A549 (cell line): ENCODE data around the gene LRP3. TPM values are rescaled to one million over a fixed set of nuclear protein-coding genes. Genes with fewer than 3 reads are reported as not detected.

Experiments used
- ATAC-seq, 2 experiments: fragments of 200-7000 bp in 1 of 2; fragments of >200 bp in 1 of 2; cut with Nextera tagmentation in 1 of 2; cut with Tn5 transposase in 1 of 2; 3 replicates each; pipeline versions ENCODE4 v1.8.0 to v1.9.1; 2018 to 2020; ENCODE audit warnings: mild to moderate bottlenecking in 1 of 2, moderate library complexity in 1 of 2
- CTCF ChIA-PET: fragments of 300-600 bp; sonication (Branson Sonifier 250); formaldehyde crosslinking; extraction: SDS; loops from one replicate; lab custom pipeline; 2021; ENCODE audit warnings: antibody characterized with exemption, inconsistent platforms; lab: Yijun Ruan, JAX
- POLR2A ChIA-PET: fragments of 350-600 bp; formaldehyde crosslinking; extraction: SDS; loops from one replicate; lab custom pipeline; 2021; ENCODE audit warnings: antibody characterized with exemption, inconsistent platforms; lab: Yijun Ruan, JAX
- DNase-seq, 2 experiments: peaks; one replicate each; pipeline versions ENCODE4 v3.0.0 to v3.0.0-alpha.2; 2011 to 2016; ENCODE audit warnings: low read depth in 1 of 2, low spot score in 1 of 2
- FAIRE-seq: peaks from 2 replicates; lab custom pipeline; 2011; peaks lifted over from hg19 to GRCh38; lab: Jason Lieb, UNC
- H3K27ac ChIP-seq, 2 experiments: fragments of >200 bp; sonication (Bioruptor Twin); formaldehyde crosslinking; 3 replicates each; pipeline ENCODE4 v1.5.1; 2016 to 2017
- H3K4me1 ChIP-seq: fragments of >200 bp; sonication (Bioruptor Twin); formaldehyde crosslinking; 3 replicates; pipeline ENCODE4 v1.6.1; 2016
- H3K4me2 ChIP-seq: fragments of >200 bp; sonication (Bioruptor Twin); formaldehyde crosslinking; 3 replicates; pipeline ENCODE4 v1.6.1; 2016
- H3K4me3 ChIP-seq: fragments of >200 bp; sonication (Bioruptor Twin); formaldehyde crosslinking; 3 replicates; pipeline ENCODE4 v1.5.1; 2016
- H3K9me3 ChIP-seq: fragments of >200 bp; sonication (Bioruptor Twin); formaldehyde crosslinking; 3 replicates; pipeline ENCODE4 v1.6.1; 2016
- CBX2 ChIP-seq: fragments of 200-600 bp; sonication (generic); IDR thresholded peaks from 2 replicates; pipeline ENCODE4 v1.6.1; 2016; ENCODE audit warnings: low read depth, mild to moderate bottlenecking, borderline replicate concordance
- CBX8 ChIP-seq: fragments of 200-600 bp; sonication (generic); IDR thresholded peaks from 2 replicates; pipeline ENCODE4 v1.6.1; 2016
- CHD2 ChIP-seq: fragments of 150-350 bp; IDR thresholded peaks from 2 replicates; pipeline ENCODE4 v1.6.1; 2014; ENCODE audit warnings: low read length; ENCODE audit not compliant: partially characterized antibody
- CHD4 ChIP-seq: fragments of 200-600 bp; sonication (generic); IDR thresholded peaks from 2 replicates; pipeline ENCODE4 v1.6.1; 2016; ENCODE audit warnings: antibody characterized with exemption, mild to moderate bottlenecking, borderline replicate concordance
- EHF ChIP-seq: fragments of 250-450 bp; sonication (Bioruptor Pico); IDR thresholded peaks from 2 replicates; pipeline ENCODE4 v1.5.0; 2020; ENCODE audit warnings: mild to moderate bottlenecking
- EHMT2 ChIP-seq: fragments of 200-600 bp; sonication (generic); IDR thresholded peaks from 2 replicates; pipeline ENCODE4 v1.6.1; 2016; ENCODE audit warnings: antibody characterized with exemption, low read depth, mild to moderate bottlenecking, moderate library complexity
- EP300 ChIP-seq, 2 experiments: fragments of >200 bp; sonication (Bioruptor Twin); formaldehyde crosslinking; IDR thresholded peaks; 2 replicates in 1 of 2; 3 replicates in 1 of 2; pipeline ENCODE4 v1.6.1; 2016 to 2017
- ESRRA ChIP-seq: fragments of 150-350 bp; IDR thresholded peaks from 2 replicates; pipeline ENCODE4 v1.6.1; 2014; ENCODE audit warnings: mild to moderate bottlenecking, low read length, borderline replicate concordance
- FOXS1 ChIP-seq: fragments of 250-450 bp; sonication (Bioruptor Pico); IDR thresholded peaks from 2 replicates; pipeline ENCODE4 v1.5.0; 2020; ENCODE audit warnings: mild to moderate bottlenecking, moderate library complexity
- GATA3 ChIP-seq: IDR thresholded peaks from 2 replicates; pipeline ENCODE4 v1.6.1; 2012; ENCODE audit warnings: borderline replicate concordance
- HEYL ChIP-seq: fragments of 250-450 bp; sonication (Bioruptor Pico); IDR thresholded peaks from 2 replicates; pipeline ENCODE4 v1.8.0; 2021; ENCODE audit warnings: mild to moderate bottlenecking, moderate library complexity
- HOXA7 ChIP-seq: fragments of 250-450 bp; sonication (Bioruptor Pico); IDR thresholded peaks from 2 replicates; pipeline ENCODE4 v1.5.0; 2020; ENCODE audit warnings: mild to moderate bottlenecking, moderate library complexity
- HOXB5 ChIP-seq: fragments of 250-450 bp; sonication (Bioruptor Pico); IDR thresholded peaks from 2 replicates; pipeline ENCODE4 v1.5.0; 2020; ENCODE audit warnings: mild to moderate bottlenecking, moderate library complexity
- JUN ChIP-seq, 2 experiments: fragments of >200 bp; sonication (Bioruptor Twin); formaldehyde crosslinking; IDR thresholded peaks; 2 replicates in 1 of 2; 3 replicates in 1 of 2; pipeline ENCODE4 v1.6.1; 2016 to 2017
- JUNB ChIP-seq: fragments of >200 bp; sonication (Bioruptor Twin); formaldehyde crosslinking; IDR thresholded peaks from 2 replicates; pipeline ENCODE4 v1.6.1; 2016
- KDM1A ChIP-seq: fragments of 200-600 bp; sonication (generic); IDR thresholded peaks from 2 replicates; pipeline ENCODE4 v1.6.1; 2016; ENCODE audit warnings: low read depth, mild to moderate bottlenecking
- MAFK ChIP-seq: fragments of 450-650 bp; IDR thresholded peaks from 2 replicates; pipeline ENCODE4 v1.6.1; 2014; ENCODE audit not compliant: partially characterized antibody
- MYC ChIP-seq: IDR thresholded peaks from 2 replicates; pipeline ENCODE4 v1.6.1; 2012; ENCODE audit warnings: mild to moderate bottlenecking, inconsistent platforms, low read length, improper control_type of control experiment, borderline replicate concordance
- NFE2L2 ChIP-seq: fragments of 150-350 bp; conservative IDR thresholded peaks from 2 replicates; pipeline ENCODE4 v1.6.1; 2014; ENCODE audit warnings: low read length
- PHF8 ChIP-seq: fragments of 200-600 bp; sonication (generic); IDR thresholded peaks from 2 replicates; pipeline ENCODE4 v1.6.1; 2016; ENCODE audit warnings: low read depth, mild to moderate bottlenecking, antibody characterized with exemption, moderate library complexity, borderline replicate concordance
- POLR2A ChIP-seq: IDR thresholded peaks from 2 replicates; pipeline ENCODE4 v1.6.1; 2012; ENCODE audit warnings: mild to moderate bottlenecking, low read length
- RARB ChIP-seq: fragments of 250-450 bp; sonication (Bioruptor Pico); IDR thresholded peaks from 2 replicates; pipeline ENCODE4 v1.8.0; 2021; ENCODE audit warnings: mild to moderate bottlenecking, moderate library complexity
- RCOR1 ChIP-seq: fragments of 150-350 bp; IDR thresholded peaks from 2 replicates; pipeline ENCODE4 v1.6.1; 2014; ENCODE audit warnings: antibody characterized with exemption, low read length, low read depth
- RFX5 ChIP-seq: fragments of 450-650 bp; IDR thresholded peaks from 2 replicates; pipeline ENCODE4 v1.7.1; 2014; ENCODE audit warnings: antibody characterized with exemption, mild to moderate bottlenecking, moderate library complexity
- SMC3 ChIP-seq: fragments of >200 bp; sonication (Bioruptor Twin); formaldehyde crosslinking; IDR thresholded peaks from 3 replicates; pipeline ENCODE4 v1.6.1; 2018; ENCODE audit warnings: inconsistent platforms
- SREBF2 ChIP-seq: fragments of 450-650 bp; IDR thresholded peaks from 2 replicates; pipeline ENCODE4 v1.6.1; 2014; ENCODE audit warnings: mild to moderate bottlenecking, moderate library complexity
- TFCP2L1 ChIP-seq: fragments of 250-450 bp; sonication (Bioruptor Pico); IDR thresholded peaks from 2 replicates; pipeline ENCODE4 v1.5.0; 2021; ENCODE audit warnings: mild to moderate bottlenecking
- TP53 ChIP-seq: fragments of 250-450 bp; sonication (Bioruptor Pico); IDR thresholded peaks from 2 replicates; pipeline ENCODE4 v1.5.0; 2021; ENCODE audit warnings: mild to moderate bottlenecking, moderate library complexity
- ZC3H11A ChIP-seq: fragments of 450-650 bp; IDR thresholded peaks from 2 replicates; pipeline ENCODE4 v1.6.1; 2014; ENCODE audit warnings: antibody characterized with exemption, mild to moderate bottlenecking
- ZFP36 ChIP-seq: fragments of 450-650 bp; IDR thresholded peaks from 2 replicates; pipeline ENCODE4 v1.6.1; 2014; ENCODE audit warnings: borderline replicate concordance; ENCODE audit not compliant: partially characterized antibody
- ZSCAN20 ChIP-seq: fragments of 250-450 bp; sonication (Bioruptor Pico); IDR thresholded peaks from 2 replicates; pipeline ENCODE4 v1.8.0; 2022; ENCODE audit warnings: mild to moderate bottlenecking, moderate library complexity
- WGBS: methylation state at CpG from one replicate; pipeline ENCODE4 v1.1.6; 2017; ENCODE audit errors: missing lambda C conversion rate; 5-methylcytosine and 5-hydroxymethylcytosine counted together
- polyA plus RNA-seq, 4 experiments: library from polyadenylated mRNA; depleted of rRNA in 3 of 4; stranded (reverse); fragments of >200 nt; fragmentation: RNase III in 1 of 4; extraction: RNeasy Plus Mini Kit Qiagen cat#74134 plus additional on column Dnase treatment in 1 of 4; gene quantifications; 2 replicates in 3 of 4; 3 replicates in 1 of 4; pipeline ENCODE4 v1.2.3, GENCODE V29; 2011 to 2017
- TF ChIP-seq, protein P1 (sequence below): fragments of 250-450 bp; sonication (Bioruptor Pico); IDR thresholded peaks from 2 replicates; pipeline ENCODE4 v1.5.0; 2020; ENCODE audit warnings: low read depth, mild to moderate bottlenecking, moderate library complexity
- TF ChIP-seq, protein P2 (sequence below): IDR thresholded peaks from 2 replicates; pipeline ENCODE4 v1.6.1; 2012
- TF ChIP-seq, protein P3 (sequence below): IDR thresholded peaks from 2 replicates; pipeline ENCODE4 v1.6.1; 2012; ENCODE audit warnings: low read depth, borderline replicate concordance
- TF ChIP-seq, protein P4 (sequence below): fragments of 150-350 bp; IDR thresholded peaks from 2 replicates; pipeline ENCODE4 v1.6.1; 2014; ENCODE audit warnings: low read depth, mild to moderate bottlenecking, low read length
- TF ChIP-seq, protein P5 (sequence below): fragments of 250-450 bp; sonication (Bioruptor Pico); IDR thresholded peaks from 2 replicates; pipeline ENCODE4 v1.5.0; 2021; ENCODE audit warnings: mild to moderate bottlenecking, moderate library complexity, borderline replicate concordance
- TF ChIP-seq, protein P6 (sequence below): fragments of 450-650 bp; IDR thresholded peaks from 2 replicates; pipeline ENCODE4 v1.6.1; 2014; ENCODE audit warnings: antibody characterized with exemption

LRP3 gene
- polyA plus RNA-seq, 2 of the 4 experiments (the other 2 are of a cell fraction), result 10.9 to 25.1 TPM

DNA sequence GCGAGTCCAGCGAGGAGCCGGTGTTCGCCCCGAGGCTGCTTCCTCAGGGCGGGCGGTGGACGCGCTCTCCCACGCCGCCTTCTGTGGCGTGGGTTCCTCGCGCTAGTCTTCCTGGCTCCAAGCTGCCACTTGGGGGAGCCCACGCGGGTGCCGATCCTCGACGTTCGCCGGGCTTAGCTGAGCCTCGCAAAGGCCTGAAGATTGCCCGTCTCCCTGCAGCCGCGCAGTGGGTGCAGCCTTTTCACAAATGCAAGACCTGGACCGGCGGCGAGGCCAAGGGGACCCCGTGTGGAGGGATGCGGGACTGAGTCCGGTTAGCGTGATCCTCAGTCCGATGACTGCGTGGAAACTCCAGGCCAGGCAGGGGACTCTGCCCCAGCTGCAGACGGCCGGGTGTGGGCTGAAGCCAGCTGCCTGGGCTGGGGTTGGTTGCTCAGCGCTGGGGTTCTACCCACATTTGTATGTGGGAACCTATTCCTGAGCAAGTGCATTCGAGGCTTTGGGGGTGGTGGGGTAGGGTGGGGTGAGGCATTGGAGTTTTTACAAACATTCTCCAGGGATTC is 16.6 kb upstream of the LRP3 start:
- ChIA-PET POLR2A (interaction anchor here (0.6 to 3.1 kb wide), 33 partner anchors 8 to 618 kb away, joined by 3 to 28 read pairs (median 5); partner anchors contain the start of genes ANKRD27, CEBPA, CEBPG and CEP89), CTCF (interaction anchor here (0.5 to 16.8 kb wide), 37 partner anchors 13 to 1105 kb away, joined by 3 to 279 read pairs (median 4); partner anchors contain the start of genes CEP89, FAAP24, LRP3 and WDR88)
- DNase-seq (peak; percentile 88 to 94), ATAC-seq (peak; percentile 65 to 66), FAIRE-seq (peak; percentile 43)
- H3K4me1 ChIP-seq, result peaks cover 13% of the 10 kb centered on the region
- H3K4me2 ChIP-seq, result peak overlapping the region; percentile 95
- peak overlapping the region; percentile 53 for H3K4me3 ChIP-seq
- 2% methylated on average over 36 of the region's 38 CpGs for WGBS
- no peaks in the 10 kb centered on the region for H3K9me3 ChIP-seq
- H3K27ac ChIP-seq, result peak overlapping the region; percentile 50 to 77
- peak; percentile 88 for TF ChIP-seq TP53 (CRISPR knock-in tag)
- TF ChIP-seq JUNB, result no peak
- peak; percentile 76 for TF ChIP-seq HOXB5
- TF ChIP-seq CHD4, result no peak
- no peak for TF ChIP-seq HOXA7 (CRISPR knock-in tag)
- TF ChIP-seq SMC3, result peak; percentile 29; the same call in 1 of the 3 replicates
- TF ChIP-seq, protein P1, sequence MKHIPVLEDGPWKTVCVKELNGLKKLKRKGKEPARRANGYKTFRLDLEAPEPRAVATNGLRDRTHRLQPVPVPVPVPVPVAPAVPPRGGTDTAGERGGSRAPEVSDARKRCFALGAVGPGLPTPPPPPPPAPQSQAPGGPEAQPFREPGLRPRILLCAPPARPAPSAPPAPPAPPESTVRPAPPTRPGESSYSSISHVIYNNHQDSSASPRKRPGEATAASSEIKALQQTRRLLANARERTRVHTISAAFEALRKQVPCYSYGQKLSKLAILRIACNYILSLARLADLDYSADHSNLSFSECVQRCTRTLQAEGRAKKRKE (CRISPR knock-in tag), result peak; percentile 58; the same call in 1 of the 2 replicates
- TF ChIP-seq MYC, result no peak
- TF ChIP-seq GATA3, result 0 out of 2 replicates have a peak, but pooled peaks have one; percentile 4
- TF ChIP-seq EHMT2, result no peak
- TF ChIP-seq, protein P2, sequence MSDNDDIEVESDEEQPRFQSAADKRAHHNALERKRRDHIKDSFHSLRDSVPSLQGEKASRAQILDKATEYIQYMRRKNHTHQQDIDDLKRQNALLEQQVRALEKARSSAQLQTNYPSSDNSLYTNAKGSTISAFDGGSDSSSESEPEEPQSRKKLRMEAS, result peak; percentile 82
- TF ChIP-seq ZFP36, result no peak
- TF ChIP-seq RCOR1, result no peak
- TF ChIP-seq FOXS1 (CRISPR knock-in tag), result no peak
- no peak for TF ChIP-seq MAFK
- TF ChIP-seq CHD2, result no peak
- no peak for TF ChIP-seq CBX8
- no peak for TF ChIP-seq HEYL (CRISPR knock-in tag)
- TF ChIP-seq CBX2, result no peak
- TF ChIP-seq ZSCAN20 (CRISPR knock-in tag), result no peak
- no peak; the same call in 1 of the 2 replicates for TF ChIP-seq POLR2A
- no peak for TF ChIP-seq NFE2L2
- no peak for TF ChIP-seq ZC3H11A
- TF ChIP-seq, protein P3, sequence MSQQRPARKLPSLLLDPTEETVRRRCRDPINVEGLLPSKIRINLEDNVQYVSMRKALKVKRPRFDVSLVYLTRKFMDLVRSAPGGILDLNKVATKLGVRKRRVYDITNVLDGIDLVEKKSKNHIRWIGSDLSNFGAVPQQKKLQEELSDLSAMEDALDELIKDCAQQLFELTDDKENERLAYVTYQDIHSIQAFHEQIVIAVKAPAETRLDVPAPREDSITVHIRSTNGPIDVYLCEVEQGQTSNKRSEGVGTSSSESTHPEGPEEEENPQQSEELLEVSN, result peak; percentile 82
- no peak for TF ChIP-seq KDM1A
- no peak for TF ChIP-seq SREBF2
- TF ChIP-seq TFCP2L1 (CRISPR knock-in tag), result peak; percentile 95
- TF ChIP-seq, protein P4, sequence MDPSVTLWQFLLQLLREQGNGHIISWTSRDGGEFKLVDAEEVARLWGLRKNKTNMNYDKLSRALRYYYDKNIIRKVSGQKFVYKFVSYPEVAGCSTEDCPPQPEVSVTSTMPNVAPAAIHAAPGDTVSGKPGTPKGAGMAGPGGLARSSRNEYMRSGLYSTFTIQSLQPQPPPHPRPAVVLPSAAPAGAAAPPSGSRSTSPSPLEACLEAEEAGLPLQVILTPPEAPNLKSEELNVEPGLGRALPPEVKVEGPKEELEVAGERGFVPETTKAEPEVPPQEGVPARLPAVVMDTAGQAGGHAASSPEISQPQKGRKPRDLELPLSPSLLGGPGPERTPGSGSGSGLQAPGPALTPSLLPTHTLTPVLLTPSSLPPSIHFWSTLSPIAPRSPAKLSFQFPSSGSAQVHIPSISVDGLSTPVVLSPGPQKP, result no peak
- TF ChIP-seq EP300 (IDR thresholded peaks at IDR 0.05), result no peak
- 0 out of 2 replicates have a peak, but pooled peaks have one; percentile 24 for TF ChIP-seq RARB (CRISPR knock-in tag)
- TF ChIP-seq, protein P5, sequence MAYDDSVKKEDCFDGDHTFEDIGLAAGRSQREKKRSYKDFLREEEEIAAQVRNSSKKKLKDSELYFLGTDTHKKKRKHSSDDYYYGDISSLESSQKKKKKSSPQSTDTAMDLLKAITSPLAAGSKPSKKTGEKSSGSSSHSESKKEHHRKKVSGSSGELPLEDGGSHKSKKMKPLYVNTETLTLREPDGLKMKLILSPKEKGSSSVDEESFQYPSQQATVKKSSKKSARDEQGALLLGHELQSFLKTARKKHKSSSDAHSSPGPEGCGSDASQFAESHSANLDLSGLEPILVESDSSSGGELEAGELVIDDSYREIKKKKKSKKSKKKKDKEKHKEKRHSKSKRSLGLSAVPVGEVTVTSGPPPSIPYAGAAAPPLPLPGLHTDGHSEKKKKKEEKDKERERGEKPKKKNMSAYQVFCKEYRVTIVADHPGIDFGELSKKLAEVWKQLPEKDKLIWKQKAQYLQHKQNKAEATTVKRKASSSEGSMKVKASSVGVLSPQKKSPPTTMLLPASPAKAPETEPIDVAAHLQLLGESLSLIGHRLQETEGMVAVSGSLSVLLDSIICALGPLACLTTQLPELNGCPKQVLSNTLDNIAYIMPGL (CRISPR knock-in tag), result peak; percentile 88; the same call in 1 of the 2 replicates
- TF ChIP-seq, protein P6, sequence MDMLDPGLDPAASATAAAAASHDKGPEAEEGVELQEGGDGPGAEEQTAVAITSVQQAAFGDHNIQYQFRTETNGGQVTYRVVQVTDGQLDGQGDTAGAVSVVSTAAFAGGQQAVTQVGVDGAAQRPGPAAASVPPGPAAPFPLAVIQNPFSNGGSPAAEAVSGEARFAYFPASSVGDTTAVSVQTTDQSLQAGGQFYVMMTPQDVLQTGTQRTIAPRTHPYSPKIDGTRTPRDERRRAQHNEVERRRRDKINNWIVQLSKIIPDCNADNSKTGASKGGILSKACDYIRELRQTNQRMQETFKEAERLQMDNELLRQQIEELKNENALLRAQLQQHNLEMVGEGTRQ, result no peak
- no peak for TF ChIP-seq PHF8
- TF ChIP-seq RFX5, result no peak
- TF ChIP-seq ESRRA, result no peak
- TF ChIP-seq EHF (CRISPR knock-in tag), result no peak
- no peak for TF ChIP-seq JUN (IDR thresholded peaks at IDR 0.05)
